CD4-positive, CD25-positive, alpha-beta regulatory T cell (primary cell): ENCODE results near the gene SAMD14. TPM values are rescaled to one million over a fixed set of nuclear protein-coding genes. Genes with fewer than 3 reads are reported as not detected.

Experiments
- ATAC-seq, 2 donors: fragments of 150-1000 bp; cut with Tn5 transposase; one replicate each; pipeline ENCODE4 v1.10.0; 2021; ENCODE audit warnings: low read depth in 2 of 2, moderate number of reproducible peaks in 2 of 2, moderate library complexity in 1 of 2
- DNase-seq, 3 donors: peaks; one replicate each; pipeline versions ENCODE4 v3.0.0 to v3.0.0-alpha.2; 2012 to 2022; ENCODE audit warnings: mixed read lengths in 1 of 3
- H3K27ac ChIP-seq: one replicate; pipeline ENCODE4 v1.7.0; 2013; ENCODE audit warnings: mild to moderate bottlenecking, low read length; ENCODE audit not compliant: insufficient read depth, poor library complexity, severe bottlenecking
- H3K27me3 ChIP-seq: one replicate; pipeline ENCODE4 v1.7.0; 2013; ENCODE audit warnings: low read length; ENCODE audit not compliant: control insufficient read depth, insufficient read depth
- H3K36me3 ChIP-seq: one replicate; pipeline ENCODE4 v1.7.0; 2013; ENCODE audit warnings: mild to moderate bottlenecking, low read length, moderate library complexity; ENCODE audit not compliant: control insufficient read depth, insufficient read depth
- H3K4me1 ChIP-seq: 2 replicates; pipeline ENCODE4 v1.7.0; 2013; ENCODE audit warnings: mild to moderate bottlenecking, low read length; ENCODE audit not compliant: insufficient read depth, control insufficient read depth, poor library complexity, severe bottlenecking
- H3K4me3 ChIP-seq: one replicate; pipeline ENCODE4 v1.7.0; 2013; ENCODE audit warnings: low read depth, mild to moderate bottlenecking, low read length, moderate library complexity
- H3K9me3 ChIP-seq, 2 experiments: 1 replicate in 1 of 2; 2 replicates in 1 of 2; pipeline ENCODE4 v1.7.0; 2013; ENCODE audit warnings: low read length in 2 of 2, mild to moderate bottlenecking in 1 of 2, moderate library complexity in 1 of 2; ENCODE audit not compliant: control insufficient read depth in 2 of 2
- H3K27ac Mint-ChIP-seq, 3 donors: one replicate each; pipeline ENCODE4 v1.8.0; 2020 to 2022; ENCODE audit warnings: mild to moderate bottlenecking in 3 of 3, mixed read lengths in 3 of 3, moderate library complexity in 2 of 3
- H3K27me3 Mint-ChIP-seq: one replicate; pipeline ENCODE4 v1.8.0; 2022; ENCODE audit warnings: mild to moderate bottlenecking, mixed read lengths
- H3K36me3 Mint-ChIP-seq: one replicate; pipeline ENCODE4 v1.8.0; 2020; ENCODE audit warnings: mixed read lengths
- H3K4me1 Mint-ChIP-seq, 4 donors: one replicate each; pipeline ENCODE4 v1.8.0; 2020 to 2022; ENCODE audit warnings: mixed read lengths in 4 of 4, mild to moderate bottlenecking in 1 of 4
- H3K4me3 Mint-ChIP-seq, 4 donors: one replicate each; pipeline ENCODE4 v1.8.0; 2020 to 2022; ENCODE audit warnings: mild to moderate bottlenecking in 4 of 4, mixed read lengths in 4 of 4, moderate library complexity in 3 of 4
- H3K9me3 Mint-ChIP-seq, 7 donors: one replicate each; pipeline ENCODE4 v1.8.0; 2020 to 2022; ENCODE audit warnings: mixed read lengths in 7 of 7, mild to moderate bottlenecking in 3 of 7, moderate library complexity in 2 of 7
- polyA plus RNA-seq, 4 donors: library from polyadenylated mRNA; unstranded; fragments of 300-500 nt; fragmentation: Illumina TruSeq; gene quantifications; one replicate each; pipeline ENCODE4 v1.2.3, GENCODE V29; 2021
- total RNA-seq: library from RNA; stranded (reverse); gene quantifications from one replicate; pipeline ENCODE4 v1.2.3, GENCODE V29; 2022

The SAMD14 gene
- total RNA-seq (0.96 TPM), polyA plus RNA-seq (under 1 TPM in 1 of 4 donors, not detected in 3; 0.09 TPM)

DNA sequence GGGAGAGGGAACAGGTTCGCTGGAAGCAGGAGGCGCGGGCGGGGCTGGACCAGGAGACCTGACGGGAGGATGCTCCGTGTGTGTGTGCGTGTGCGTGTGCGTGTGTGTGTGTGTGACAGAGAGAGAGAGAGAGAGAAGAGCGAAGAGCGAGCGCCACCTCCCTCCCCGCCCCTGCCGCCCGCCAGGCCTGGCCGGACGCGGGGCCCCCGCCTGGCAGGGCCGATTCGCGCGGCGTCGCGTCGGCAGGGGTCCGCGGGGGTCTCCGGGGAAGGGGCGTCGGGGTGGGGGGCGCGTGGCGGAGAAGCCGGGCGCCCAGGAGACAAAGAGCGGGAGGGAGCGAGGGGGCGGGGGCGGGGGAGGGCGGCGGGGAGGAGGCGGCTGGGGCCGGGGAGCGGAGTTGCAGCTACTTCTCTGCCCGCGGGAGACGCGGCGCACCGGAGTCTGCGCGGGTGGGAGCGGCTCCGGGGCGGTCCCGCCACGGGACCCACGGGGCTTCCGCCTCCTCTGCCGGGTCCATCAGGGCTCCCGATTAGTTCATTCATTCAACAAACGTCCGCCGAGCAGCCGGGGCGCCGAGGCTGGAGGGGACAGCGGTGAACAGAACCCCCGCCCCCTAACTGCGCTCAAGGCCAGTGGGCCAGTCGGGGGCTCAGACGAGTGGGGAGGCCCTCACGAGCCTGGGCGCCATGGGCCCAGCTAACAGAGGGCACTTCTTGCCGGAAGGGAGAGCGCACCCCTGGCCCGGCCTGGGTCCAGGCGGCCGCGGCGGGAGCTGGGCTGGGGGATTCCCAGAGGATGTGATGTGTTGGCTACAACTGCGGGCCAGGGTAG is at the start of gene SAMD14:
Gene SAMD14 (minus strand): TSS at position 433 of the 831 bp plus-strand sequence. CDS start 5,201 bp downstream, outside the sequence.
- peaks cover 8% of the 10 kb centered on the region for H3K36me3 ChIP-seq
- H3K4me1 ChIP-seq = peaks cover 22% of the 10 kb centered on the region
- peaks cover 4% of the 10 kb centered on the region for H3K36me3 Mint-ChIP-seq
- no peak within 1 kb of the TSS for H3K27ac ChIP-seq
- no peaks in the 10 kb centered on the region for H3K9me3 ChIP-seq
- peak within 1 kb of the TSS in 1 of 3 donors; percentile 74 for H3K27ac Mint-ChIP-seq
- peak; percentile 25 to 56 (median 56) for DNase-seq
- peaks cover 12% of the 10 kb centered on the region for H3K27me3 ChIP-seq
- H3K27me3 Mint-ChIP-seq = peaks cover 35% of the 10 kb centered on the region
- peak within 1 kb of the TSS; percentile 68 to 84 (median 76) for H3K4me3 Mint-ChIP-seq
- H3K4me3 ChIP-seq = no peak within 1 kb of the TSS
- peaks cover 0 to 2% (median 0%) of the 10 kb centered on the region in 7 donors for H3K9me3 Mint-ChIP-seq
- ATAC-seq = peak; percentile 63 to 64
- H3K4me1 Mint-ChIP-seq = peaks cover 3 to 26% (median 10%) of the 10 kb centered on the region in 4 donors

DNA sequence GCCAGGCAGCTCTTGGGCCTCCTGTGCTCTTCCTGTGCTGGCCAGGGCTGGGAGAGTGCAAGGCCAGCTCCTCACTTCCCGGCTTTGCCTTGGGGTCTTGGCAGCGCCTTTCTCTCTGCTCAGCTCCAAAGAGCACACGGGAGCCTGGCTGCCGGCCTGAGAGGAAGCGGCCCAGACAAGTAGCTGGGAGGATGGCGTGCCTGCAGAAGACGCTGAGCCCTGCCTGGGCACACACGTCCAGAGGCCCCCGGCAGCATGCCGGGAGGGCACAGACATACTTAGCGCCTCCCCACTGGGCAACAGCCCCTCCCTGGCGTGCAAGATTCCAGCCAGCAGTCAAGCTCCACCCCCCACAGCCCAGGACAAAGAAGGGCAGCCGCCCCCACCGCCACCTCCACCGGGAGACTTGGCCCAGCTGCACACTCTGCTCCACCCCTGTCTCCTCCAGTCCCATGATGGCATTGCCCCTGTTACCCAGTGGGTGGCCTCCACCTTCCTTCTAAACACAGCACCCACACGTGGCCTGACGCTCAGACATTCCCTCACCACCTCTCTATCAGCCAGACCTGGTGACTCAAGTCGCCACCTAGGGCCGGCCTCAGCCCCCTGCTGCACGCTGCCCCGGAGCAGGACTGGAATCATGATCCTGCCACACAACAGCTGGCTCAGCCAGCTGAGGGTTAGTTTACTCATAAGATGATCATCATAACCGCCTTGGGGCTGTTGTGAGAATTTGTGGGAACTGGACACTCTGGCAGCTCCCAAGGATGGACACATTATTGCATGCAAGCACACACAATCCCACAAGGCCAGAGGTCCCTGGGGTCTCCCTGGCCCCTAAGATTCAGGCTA is 48.2 kb upstream of the SAMD14 start:
- Histone ChIP-seq H3K27me3 (no peaks in the 10 kb centered on the region), H3K4me1 (no peaks in the 10 kb centered on the region), H3K9me3 (no peaks in the 10 kb centered on the region), H3K4me3 (no peak overlapping the region), H3K36me3 (no peaks in the 10 kb centered on the region), H3K27ac (no peak overlapping the region)
- Mint-ChIP-seq H3K27me3 (peaks cover 17% of the 10 kb centered on the region), H3K4me3 (peak overlapping the region in 3 of 4 donors; percentile 58 to 88 (median 67)), H3K27ac (peak overlapping the region in 2 of 3 donors; percentile 34 to 69), H3K9me3 (no peaks in the 10 kb centered on the region), H3K4me1 (peaks cover 0 to 11% (median 7%) of the 10 kb centered on the region in 4 donors), H3K36me3 (no peaks in the 10 kb centered on the region)
- DNase-seq (peak in 2 of 3 donors; percentile 35 to 64), ATAC-seq (peak; percentile 84 to 87)

DNA sequence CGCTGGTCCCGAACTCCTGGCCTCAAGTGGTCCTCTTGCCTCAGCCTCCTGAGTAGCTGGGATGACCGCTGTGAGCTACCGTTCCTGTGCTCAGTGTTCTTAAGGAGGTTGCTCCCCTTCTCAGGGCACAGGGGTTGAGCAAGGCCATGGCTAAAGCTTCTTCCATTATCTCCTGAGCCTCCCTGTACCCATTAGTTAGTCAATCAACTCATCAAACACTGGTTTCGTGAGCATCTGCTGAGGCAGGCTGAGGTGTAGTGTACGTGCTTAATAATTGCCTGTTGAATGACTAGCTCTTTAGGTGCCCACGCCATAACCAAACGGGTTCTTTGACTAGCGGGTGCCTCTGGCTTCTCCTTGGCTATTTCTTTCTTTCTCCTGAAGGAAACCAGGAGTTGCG is 47.5 kb upstream of the SAMD14 start:
- no peaks in the 10 kb centered on the region for H3K27me3 ChIP-seq
- Mint-ChIP-seq H3K36me3 (no peaks in the 10 kb centered on the region), H3K27ac (no peak overlapping the region), H3K4me3 (no peak overlapping the region), H3K27me3 (peaks cover 17% of the 10 kb centered on the region), H3K4me1 (peaks cover 0 to 11% (median 6%) of the 10 kb centered on the region in 4 donors), H3K9me3 (no peaks in the 10 kb centered on the region)
- no peaks in the 10 kb centered on the region for H3K9me3 ChIP-seq
- no peak overlapping the region for H3K4me3 ChIP-seq
- DNase-seq = no peak
- H3K27ac ChIP-seq = no peak overlapping the region
- H3K4me1 ChIP-seq = no peaks in the 10 kb centered on the region
- ATAC-seq = no peak
- H3K36me3 ChIP-seq = no peaks in the 10 kb centered on the region

DNA sequence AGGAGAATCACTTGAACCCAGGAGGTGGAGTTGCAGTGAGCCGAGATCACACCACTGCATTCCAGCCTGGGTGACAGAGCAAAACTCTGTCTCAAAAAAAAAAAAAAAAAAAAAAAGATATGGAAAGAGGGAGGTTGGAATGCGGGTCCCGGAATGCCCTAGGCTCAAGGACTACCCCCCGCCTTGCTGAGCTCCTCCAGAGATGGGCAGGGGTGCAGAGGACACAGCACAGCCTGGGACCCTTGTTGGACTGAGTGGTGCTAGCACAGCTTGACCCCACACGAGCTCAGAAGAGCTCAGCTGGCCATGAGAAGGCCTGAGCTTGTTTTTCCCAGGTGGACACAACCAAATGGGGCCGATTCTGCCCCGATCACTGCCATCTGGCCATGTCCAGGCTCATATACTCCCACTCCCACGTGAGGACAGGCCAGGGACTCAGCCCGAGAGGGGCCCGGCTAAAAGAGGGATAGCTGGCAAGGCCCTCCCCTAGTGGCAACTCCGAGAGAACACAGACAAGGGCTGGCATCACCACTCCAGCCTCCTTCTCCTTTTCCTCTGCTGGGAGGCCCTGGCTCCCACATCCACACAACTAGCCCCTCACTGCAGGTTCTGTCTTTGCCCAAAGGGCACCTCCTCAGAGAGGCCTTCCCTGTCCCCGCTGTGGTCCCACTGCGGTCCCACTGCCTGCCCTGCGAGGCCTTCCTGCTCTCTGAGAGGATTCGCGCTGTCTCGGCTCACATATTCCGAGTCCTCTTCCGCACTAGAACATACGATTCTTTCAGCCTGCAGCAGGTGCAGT is 46.8 kb upstream of the SAMD14 start:
- no peak for DNase-seq
- Histone ChIP-seq H3K27me3 (no peaks in the 10 kb centered on the region), H3K4me3 (no peak overlapping the region), H3K36me3 (no peaks in the 10 kb centered on the region), H3K9me3 (no peaks in the 10 kb centered on the region), H3K4me1 (no peaks in the 10 kb centered on the region), H3K27ac (no peak overlapping the region)
- peak overlapping the region in 1 of 3 donors; percentile 78 for H3K27ac Mint-ChIP-seq
- H3K9me3 Mint-ChIP-seq = no peaks in the 10 kb centered on the region
- peaks cover 17% of the 10 kb centered on the region for H3K27me3 Mint-ChIP-seq
- no peak overlapping the region for H3K4me3 Mint-ChIP-seq
- no peaks in the 10 kb centered on the region for H3K36me3 Mint-ChIP-seq
- ATAC-seq = no peak
- peaks cover 0 to 11% (median 6%) of the 10 kb centered on the region in 4 donors for H3K4me1 Mint-ChIP-seq

DNA sequence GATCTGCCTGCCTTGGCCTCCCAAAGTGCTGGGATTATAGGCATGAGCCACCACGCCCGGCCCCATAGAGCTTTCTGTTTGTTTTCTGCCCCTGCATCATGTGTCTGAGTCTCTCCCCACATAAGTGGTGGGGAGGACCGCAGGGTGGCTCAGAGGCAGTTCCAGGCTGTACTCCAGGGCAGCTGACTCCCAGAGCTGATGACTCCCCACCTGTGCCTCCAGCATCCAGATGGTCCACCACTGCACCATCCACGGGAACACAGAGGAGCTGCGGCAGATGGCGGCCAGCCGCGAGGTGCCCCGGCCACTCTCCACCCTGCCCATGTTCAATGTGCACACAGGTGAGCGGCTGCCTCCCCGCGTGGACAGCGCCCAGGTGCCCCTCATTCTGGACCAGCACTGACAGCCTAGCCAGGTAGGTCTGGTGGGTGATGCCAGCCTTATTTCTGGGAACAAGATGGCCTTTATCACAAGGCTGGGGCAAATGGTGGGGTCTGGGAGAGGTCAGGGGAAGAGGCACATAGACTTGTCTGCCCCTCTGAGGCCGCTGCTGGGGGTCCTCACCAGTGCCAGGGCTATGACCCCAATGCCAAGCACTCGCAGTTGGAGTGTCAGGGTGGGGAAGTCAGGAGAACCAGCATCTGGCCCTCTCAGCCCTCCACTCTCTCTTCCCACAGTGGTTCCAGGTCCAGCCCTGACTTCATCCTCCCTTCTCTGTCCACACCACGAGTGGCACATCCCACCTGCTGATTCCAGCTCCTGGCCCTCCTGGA is 45.3 kb upstream of the SAMD14 start:
- H3K27ac Mint-ChIP-seq = no peak overlapping the region
- no peak overlapping the region for H3K4me3 Mint-ChIP-seq
- peaks cover 17% of the 10 kb centered on the region for H3K27me3 Mint-ChIP-seq
- H3K4me3 ChIP-seq = no peak overlapping the region
- H3K9me3 ChIP-seq = no peaks in the 10 kb centered on the region
- no peak overlapping the region for H3K27ac ChIP-seq
- no peaks in the 10 kb centered on the region for H3K36me3 ChIP-seq
- no peaks in the 10 kb centered on the region for H3K4me1 ChIP-seq
- ATAC-seq (no peak), DNase-seq (no peak)
- no peaks in the 10 kb centered on the region for H3K36me3 Mint-ChIP-seq
- peaks cover 0 to 11% (median 6%) of the 10 kb centered on the region in 4 donors for H3K4me1 Mint-ChIP-seq
- no peaks in the 10 kb centered on the region for H3K9me3 Mint-ChIP-seq
- H3K27me3 ChIP-seq = no peaks in the 10 kb centered on the region

DNA sequence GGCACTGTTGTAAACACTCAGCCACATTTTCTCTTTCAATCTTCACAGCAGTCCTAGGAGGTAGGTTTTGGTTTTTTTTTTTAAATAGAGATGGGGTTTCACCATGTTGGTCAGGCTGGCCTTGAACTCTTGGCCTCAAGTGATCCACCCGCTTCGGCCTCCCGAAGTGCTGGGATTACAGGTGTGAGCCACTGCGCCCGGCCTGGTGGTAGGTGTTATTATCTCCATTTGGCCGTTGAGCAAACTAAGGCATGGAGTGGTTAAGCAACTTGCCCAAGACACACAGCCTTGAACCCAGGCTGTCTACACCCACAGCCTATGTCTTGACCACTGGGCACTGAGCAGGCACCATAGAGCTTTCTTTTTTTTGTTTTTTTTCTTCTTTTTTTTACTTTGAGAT is 44.5 kb upstream of the SAMD14 start:
- DNase-seq (no peak), ATAC-seq (no peak)
- H3K36me3 ChIP-seq = no peaks in the 10 kb centered on the region
- no peaks in the 10 kb centered on the region for H3K27me3 ChIP-seq
- H3K9me3 ChIP-seq = no peaks in the 10 kb centered on the region
- peaks cover 2% of the 10 kb centered on the region for H3K4me1 ChIP-seq
- H3K9me3 Mint-ChIP-seq = no peaks in the 10 kb centered on the region
- no peak overlapping the region for H3K4me3 Mint-ChIP-seq
- no peak overlapping the region for H3K27ac Mint-ChIP-seq
- no peak overlapping the region for H3K4me3 ChIP-seq
- H3K27me3 Mint-ChIP-seq = peaks cover 14% of the 10 kb centered on the region
- no peaks in the 10 kb centered on the region for H3K36me3 Mint-ChIP-seq
- H3K4me1 Mint-ChIP-seq = peaks cover 0 to 11% (median 6%) of the 10 kb centered on the region in 4 donors
- H3K27ac ChIP-seq = no peak overlapping the region
